OCI-LY3 (cell line): ENCODE results near the gene EXOC7.

Experiments
- CTCF ChIP-seq: fragments of 200-600, 300-600 bp; sonication (generic); IDR thresholded peaks from 2 replicates; pipeline ENCODE4 v1.5.1; 2014; ENCODE audit warnings: antibody characterized with exemption, low read length, low read depth
- EZH2phosphoT487 ChIP-seq: fragments of 200-600 bp; shearing (Covaris generic); IDR thresholded peaks from 2 replicates; pipeline ENCODE4 v1.6.1; 2018; ENCODE audit warnings: antibody characterized with exemption, mixed run types, low read depth

GRCh38 chr17:76085066-76085730 is 18.4 kb downstream of the EXOC7 start:
- TF ChIP-seq CTCF = no peak
- no peak for TF ChIP-seq EZH2phosphoT487
